ENCODE results near the gene IDH2.
A peak's percentile ranks its signal among the peaks of the same experiment; 100 is the strongest.

Gene IDH2

DNA sequence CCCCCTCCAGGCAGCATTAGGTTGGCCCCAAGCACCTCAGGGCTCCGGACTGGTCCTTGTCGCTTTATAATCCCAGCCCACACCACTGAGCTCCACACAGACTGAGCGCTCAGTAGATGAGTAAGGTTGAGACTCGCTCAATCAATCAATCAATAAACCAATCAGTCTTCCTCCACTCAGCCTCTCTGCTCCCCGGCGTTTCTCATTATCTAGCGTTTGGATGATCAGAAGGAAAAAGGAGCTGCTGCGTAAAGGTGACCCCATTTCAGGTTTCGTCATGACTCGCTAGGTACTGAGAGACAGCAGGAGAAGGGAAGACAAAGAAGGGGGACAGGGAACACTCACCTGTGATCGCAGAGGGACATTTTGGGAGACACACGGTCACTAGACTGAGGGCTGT lies 59.9 kb downstream of the IDH2 start:
- Histone ChIP-seq H3K9me3 (ENCODE audit: low read depth, low read length) (no peaks in the 10 kb centered on the region), H3K9ac (ENCODE audit: insufficient read length) (no peak overlapping the region), H3K36me3 (ENCODE audit: insufficient read depth, low read length) (no peaks in the 10 kb centered on the region), H3K4me3 (no peak overlapping the region), H3K27ac (no peak overlapping the region)
- TF ChIP-seq FOXP2 (optimal IDR thresholded peaks at IDR 0.05; ENCODE audit: control extremely low read depth, extremely low read length, insufficient read depth) (no peak), EZH2 (IDR thresholded peaks at IDR 0.05) (no peak), POLR2AphosphoS5 (IDR thresholded peaks at IDR 0.05; ENCODE audit: borderline replicate concordance, low read depth, low read length) (no peak)
- DNase-seq (ENCODE audit: low read depth, low spot score) = no peak

DNA sequence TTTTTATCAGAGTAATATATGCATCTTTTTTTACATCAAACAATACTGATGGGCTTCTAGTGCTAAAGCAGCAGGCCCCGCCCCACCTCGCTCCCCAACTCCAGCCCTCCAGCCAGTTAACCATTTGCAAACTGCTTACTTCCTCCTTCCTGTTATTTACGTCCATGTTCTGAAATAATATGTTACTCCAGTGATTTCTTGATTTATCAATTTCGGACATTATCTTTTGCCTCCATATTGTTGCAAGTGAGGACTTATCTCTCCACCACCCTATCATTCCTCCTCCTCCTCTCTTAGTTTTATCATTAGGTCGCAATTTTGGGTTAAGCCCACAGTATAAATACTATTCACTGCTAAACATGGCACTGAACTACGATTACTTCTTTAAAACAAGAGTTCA lies 61.6 kb downstream of the IDH2 start:
- peak overlapping the region; percentile 52; the same call in 1 of the 2 replicates for H3K27ac ChIP-seq
- no peak for TF ChIP-seq FOXP2 (optimal IDR thresholded peaks at IDR 0.05; ENCODE audit: control extremely low read depth, extremely low read length, insufficient read depth)
- no peak for TF ChIP-seq EZH2 (IDR thresholded peaks at IDR 0.05)
- TF ChIP-seq POLR2AphosphoS5 (IDR thresholded peaks at IDR 0.05; ENCODE audit: borderline replicate concordance, low read depth, low read length) = no peak
- no peaks in the 10 kb centered on the region for H3K9me3 ChIP-seq (ENCODE audit: low read depth, low read length)
- H3K36me3 ChIP-seq (ENCODE audit: insufficient read depth, low read length) = no peaks in the 10 kb centered on the region
- H3K4me3 ChIP-seq = no peak overlapping the region
- H3K9ac ChIP-seq (ENCODE audit: insufficient read length) = no peak overlapping the region
- no peak for DNase-seq (ENCODE audit: low read depth, low spot score)

DNA sequence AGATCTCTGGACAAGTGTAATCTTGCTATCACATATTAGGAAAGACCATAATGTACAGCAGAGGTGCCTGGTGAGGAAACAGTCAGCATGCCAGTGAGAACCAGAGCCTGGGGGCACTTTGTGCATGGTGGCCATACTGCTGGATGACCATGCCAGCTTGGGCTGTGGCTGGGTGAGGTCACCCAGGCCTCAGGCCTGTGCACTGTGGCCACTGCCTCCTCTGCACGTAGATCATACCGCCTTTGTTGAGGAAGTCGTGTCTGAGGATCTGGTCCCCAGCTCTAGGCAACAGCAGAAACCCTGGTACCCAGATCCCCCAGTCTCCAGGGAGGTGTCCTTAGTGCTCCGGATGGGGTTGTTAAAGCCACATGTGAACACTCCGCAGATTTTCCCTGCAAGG lies 62.3 kb downstream of the IDH2 start:
- no peak overlapping the region for H3K4me3 ChIP-seq
- H3K27ac ChIP-seq = peak overlapping the region; percentile 44; the same call in 1 of the 2 replicates
- no peaks in the 10 kb centered on the region for H3K36me3 ChIP-seq (ENCODE audit: insufficient read depth, low read length)
- DNase-seq (ENCODE audit: low read depth, low spot score) = no peak
- TF ChIP-seq POLR2AphosphoS5 (IDR thresholded peaks at IDR 0.05; ENCODE audit: borderline replicate concordance, low read depth, low read length) = no peak
- TF ChIP-seq EZH2 (IDR thresholded peaks at IDR 0.05) = no peak
- H3K9me3 ChIP-seq (ENCODE audit: low read depth, low read length) = no peaks in the 10 kb centered on the region
- H3K9ac ChIP-seq (ENCODE audit: insufficient read length) = no peak overlapping the region

DNA sequence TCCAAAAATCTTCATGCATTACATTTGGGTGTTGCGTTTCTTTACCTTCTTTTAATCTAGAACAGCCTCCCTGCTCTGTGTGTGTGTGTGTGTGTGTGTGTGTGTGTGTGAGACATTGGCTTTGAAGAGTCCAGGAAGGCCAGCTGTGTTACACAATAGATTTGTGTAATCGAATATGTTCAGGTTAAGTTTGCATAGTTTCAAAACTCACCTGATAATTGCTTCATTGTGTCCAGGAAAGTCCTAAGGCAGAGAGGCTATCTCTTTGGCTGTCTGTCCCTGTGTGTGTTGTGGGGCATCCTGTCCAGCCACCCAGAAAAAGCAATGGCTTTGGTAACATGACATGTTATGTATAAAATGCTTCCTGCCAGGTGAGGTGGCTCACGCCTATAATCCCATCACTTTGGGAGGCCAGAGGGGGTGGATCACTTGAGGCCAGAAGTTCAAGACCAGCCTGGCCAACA lies 63.6 kb downstream of the IDH2 start:
- Histone ChIP-seq H3K9me3 (ENCODE audit: low read depth, low read length) (no peaks in the 10 kb centered on the region), H3K9ac (ENCODE audit: insufficient read length) (no peak overlapping the region), H3K4me3 (no peak overlapping the region), H3K27ac (peak overlapping the region; percentile 32; the same call in 1 of the 2 replicates), H3K36me3 (ENCODE audit: insufficient read depth, low read length) (no peaks in the 10 kb centered on the region)
- TF ChIP-seq POLR2AphosphoS5 (IDR thresholded peaks at IDR 0.05; ENCODE audit: borderline replicate concordance, low read depth, low read length) (no peak), EZH2 (IDR thresholded peaks at IDR 0.05) (no peak), FOXP2 (optimal IDR thresholded peaks at IDR 0.05; ENCODE audit: control extremely low read depth, extremely low read length, insufficient read depth) (no peak)
- no peak for DNase-seq (ENCODE audit: low read depth, low spot score)

DNA sequence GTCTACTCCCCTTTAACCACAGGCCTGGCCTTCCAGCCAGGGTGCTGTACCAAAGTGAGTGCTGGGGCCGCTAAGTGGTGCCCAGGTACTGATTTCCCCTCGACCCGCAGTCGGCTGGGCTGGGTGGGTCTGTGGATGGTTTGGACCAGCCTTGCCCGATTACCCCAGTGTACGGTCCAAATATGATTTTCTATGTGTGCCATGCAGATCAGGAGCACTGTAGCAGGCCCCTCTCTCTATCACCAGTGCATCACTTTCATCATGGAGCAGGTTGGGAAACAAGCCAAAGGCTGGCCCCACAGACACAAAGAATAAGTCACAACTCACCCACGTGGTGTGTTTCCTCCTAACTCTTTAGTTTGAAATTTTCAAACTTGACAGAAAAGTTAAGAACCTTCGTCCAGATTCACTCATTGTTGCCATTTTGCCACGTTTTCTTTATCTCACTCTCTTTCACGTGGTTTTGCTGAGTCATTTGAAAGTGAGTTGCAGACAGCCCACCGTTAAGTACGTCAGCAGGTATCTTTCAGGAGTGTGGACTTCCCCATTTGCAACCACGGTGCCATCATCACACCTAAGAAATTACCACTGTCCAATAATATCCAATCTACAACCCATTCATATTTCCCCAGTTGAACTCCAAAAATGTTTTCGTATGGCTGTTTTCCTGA lies 64.2 kb downstream of the IDH2 start:
- no peak for DNase-seq (ENCODE audit: low read depth, low spot score)
- TF ChIP-seq EZH2 (IDR thresholded peaks at IDR 0.05) = no peak
- no peak for TF ChIP-seq FOXP2 (optimal IDR thresholded peaks at IDR 0.05; ENCODE audit: control extremely low read depth, extremely low read length, insufficient read depth)
- no peak for TF ChIP-seq POLR2AphosphoS5 (IDR thresholded peaks at IDR 0.05; ENCODE audit: borderline replicate concordance, low read depth, low read length)
- Histone ChIP-seq H3K36me3 (ENCODE audit: insufficient read depth, low read length) (no peaks in the 10 kb centered on the region), H3K4me3 (no peak overlapping the region), H3K9me3 (ENCODE audit: low read depth, low read length) (no peaks in the 10 kb centered on the region), H3K27ac (peak overlapping the region; percentile 32; the same call in 1 of the 2 replicates), H3K9ac (ENCODE audit: insufficient read length) (no peak overlapping the region)

DNA sequence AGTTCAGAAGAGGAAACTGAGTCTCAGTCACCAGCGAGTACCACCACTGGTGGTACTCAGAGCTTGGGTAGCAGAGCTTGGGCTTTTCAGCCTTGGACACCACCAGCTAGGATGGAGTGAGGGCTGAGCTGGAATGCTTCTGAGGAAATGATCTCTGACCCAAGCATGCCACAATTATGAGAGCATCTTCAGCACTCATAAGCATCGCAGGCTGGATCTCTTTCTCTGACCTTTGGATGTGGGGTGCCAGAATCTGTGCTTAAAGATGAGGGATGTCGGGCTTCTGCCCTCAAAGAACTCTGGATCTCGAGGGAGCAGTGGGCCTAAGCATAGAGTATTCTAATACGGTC lies 64.8 kb downstream of the IDH2 start:
- no peak overlapping the region for H3K9ac ChIP-seq (ENCODE audit: insufficient read length)
- no peak for TF ChIP-seq POLR2AphosphoS5 (IDR thresholded peaks at IDR 0.05; ENCODE audit: borderline replicate concordance, low read depth, low read length)
- H3K9me3 ChIP-seq (ENCODE audit: low read depth, low read length) = no peaks in the 10 kb centered on the region
- no peak for DNase-seq (ENCODE audit: low read depth, low spot score)
- H3K36me3 ChIP-seq (ENCODE audit: insufficient read depth, low read length) = no peaks in the 10 kb centered on the region
- H3K27ac ChIP-seq = peak overlapping the region; percentile 32; the same call in 1 of the 2 replicates
- no peak overlapping the region for H3K4me3 ChIP-seq

DNA sequence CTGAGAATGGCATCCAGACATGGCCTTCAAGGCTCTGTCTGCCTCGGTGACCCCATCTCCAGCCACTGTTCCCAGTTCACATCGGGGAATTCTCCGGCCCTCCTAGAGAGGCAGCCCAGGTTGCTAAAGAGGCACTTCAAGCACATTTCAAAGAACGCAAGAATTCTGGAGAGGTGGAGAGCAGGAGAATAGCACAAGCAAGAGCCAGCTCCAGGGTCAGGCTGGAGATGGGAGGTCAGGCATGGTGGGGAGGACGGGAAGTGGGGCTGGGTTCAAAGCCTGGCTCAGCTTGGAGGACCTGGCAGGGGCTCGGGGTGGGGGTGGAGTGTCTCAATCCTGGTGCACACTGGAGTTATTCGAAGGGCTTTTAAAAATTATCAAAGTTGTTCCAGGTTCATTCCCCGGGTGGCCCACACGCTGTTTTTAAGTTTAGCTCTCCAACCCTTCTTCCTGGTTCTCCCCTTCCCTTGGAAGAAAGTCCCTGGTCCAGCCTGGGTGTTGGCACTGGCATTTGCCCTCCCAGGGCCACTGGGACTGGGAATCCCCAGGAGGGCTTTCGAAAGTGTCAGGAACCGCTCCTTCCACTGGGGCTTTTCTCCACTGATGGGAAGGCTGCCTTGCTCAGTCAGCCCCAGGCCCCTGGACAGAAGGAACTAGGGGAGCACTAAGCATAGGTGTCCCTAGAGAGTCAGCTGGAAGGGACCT lies 65.3 kb downstream of the IDH2 start:
- no peak overlapping the region for H3K9ac ChIP-seq (ENCODE audit: insufficient read length)
- H3K36me3 ChIP-seq (ENCODE audit: insufficient read depth, low read length) = no peaks in the 10 kb centered on the region
- TF ChIP-seq POLR2AphosphoS5 (IDR thresholded peaks at IDR 0.05; ENCODE audit: borderline replicate concordance, low read depth, low read length) (no peak), FOXP2 (optimal IDR thresholded peaks at IDR 0.05; ENCODE audit: control extremely low read depth, extremely low read length, insufficient read depth) (no peak), EZH2 (IDR thresholded peaks at IDR 0.05) (no peak)
- no peak for DNase-seq (ENCODE audit: low read depth, low spot score)
- no peaks in the 10 kb centered on the region for H3K9me3 ChIP-seq (ENCODE audit: low read depth, low read length)
- no peak overlapping the region for H3K4me3 ChIP-seq
- 0 out of 2 replicates have a peak overlapping the region, but pooled peaks have one; percentile 31 for H3K27ac ChIP-seq

DNA sequence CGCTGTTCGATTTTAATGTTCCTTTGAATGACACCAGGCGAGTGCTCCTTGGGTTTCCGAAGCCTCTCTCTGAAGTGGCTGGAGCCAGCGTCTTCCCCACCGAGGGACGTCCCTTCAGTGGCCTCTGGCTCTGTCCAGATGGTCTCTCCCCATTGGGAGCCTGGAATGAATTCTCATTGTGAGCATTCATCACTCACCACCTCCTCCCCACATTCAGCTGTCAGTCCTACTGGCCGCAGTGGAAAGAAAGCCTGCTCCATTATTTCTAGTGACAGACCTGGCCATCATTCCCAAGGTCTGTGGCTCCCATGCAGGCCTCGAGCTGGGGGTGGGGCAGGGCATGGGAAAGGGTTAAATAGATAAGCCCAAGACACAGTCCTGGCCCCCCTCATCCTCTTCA lies 65.9 kb downstream of the IDH2 start:
- Histone ChIP-seq H3K9me3 (ENCODE audit: low read depth, low read length) (no peaks in the 10 kb centered on the region), H3K9ac (ENCODE audit: insufficient read length) (no peak overlapping the region), H3K36me3 (ENCODE audit: insufficient read depth, low read length) (no peaks in the 10 kb centered on the region), H3K4me3 (no peak overlapping the region), H3K27ac (peak overlapping the region; percentile 31; the same call in 1 of the 2 replicates)
- no peak for TF ChIP-seq FOXP2 (optimal IDR thresholded peaks at IDR 0.05; ENCODE audit: control extremely low read depth, extremely low read length, insufficient read depth)
- no peak for TF ChIP-seq POLR2AphosphoS5 (IDR thresholded peaks at IDR 0.05; ENCODE audit: borderline replicate concordance, low read depth, low read length)
- TF ChIP-seq EZH2 (IDR thresholded peaks at IDR 0.05) = no peak
- DNase-seq (ENCODE audit: low read depth, low spot score) = no peak
